Heart left ventricle (tissue), 16 donors: Measurements from ENCODE around the gene STK11IP. TPM values are rescaled to one million over a fixed set of nuclear protein-coding genes. Genes with fewer than 3 reads are reported as not detected.

ENCODE experiments used
- ATAC-seq, 4 donors: fragments of 200-7000 bp; cut with Tn5 transposase; one replicate each; pipeline ENCODE4 v1.9.1; 2020 to 2022; ENCODE audit warnings: moderate library complexity in 4 of 4, mild to moderate bottlenecking in 3 of 4, moderate number of reproducible peaks in 1 of 4
- DNase-seq, 5 donors: peaks; one replicate each; pipeline ENCODE4 v3.0.0-alpha.2; 2020
- H3K27ac ChIP-seq, 12 donors: fragments of 200-600 bp; sonication (generic) in 4 of 12; one replicate each; pipeline versions ENCODE4 v1.5.0 to v1.8.0; 2016 to 2022; ENCODE audit warnings: mild to moderate bottlenecking in 2 of 12
- H3K27me3 ChIP-seq, 9 donors: fragments of 200-600 bp; sonication (generic) in 2 of 9; one replicate each; pipeline versions ENCODE4 v1.5.1 to v1.8.0; 2016 to 2022; ENCODE audit warnings: mild to moderate bottlenecking in 3 of 9
- H3K36me3 ChIP-seq, 9 donors: fragments of 200-600 bp; sonication (generic) in 2 of 9; one replicate each; pipeline versions ENCODE4 v1.5.0 to v1.8.0; 2018 to 2022; ENCODE audit warnings: mild to moderate bottlenecking in 2 of 9
- H3K4me1 ChIP-seq, 12 donors: fragments of 200-600 bp; sonication (generic) in 4 of 12; one replicate each; pipeline versions ENCODE4 v1.5.0 to v1.8.0; 2016 to 2022; ENCODE audit warnings: mild to moderate bottlenecking in 3 of 12
- H3K4me3 ChIP-seq, 12 donors: fragments of 200-600 bp; sonication (generic) in 4 of 12; one replicate each; pipeline versions ENCODE4 v1.5.0 to v1.8.0; 2017 to 2022; ENCODE audit warnings: mild to moderate bottlenecking in 9 of 12, moderate library complexity in 4 of 12
- H3K9me3 ChIP-seq, 12 donors: fragments of 200-600 bp; sonication (generic) in 4 of 12; one replicate each; pipeline versions ENCODE4 v1.5.0 to v1.8.0; 2016 to 2022; ENCODE audit warnings: mild to moderate bottlenecking in 1 of 12
- POLR2A ChIP-seq, 2 donors: fragments of 450-650 bp; IDR thresholded peaks; one replicate each; pipeline ENCODE4 v1.6.1; 2017; ENCODE audit warnings: antibody characterized with exemption in 2 of 2, mild to moderate bottlenecking in 2 of 2, moderate library complexity in 2 of 2
- WGBS, 4 donors: extraction: QIAGEN DNeasy Blood & Tissue Kit in 2 of 4; methylation state at CpG; one replicate each; pipeline versions ENCODE4 v1.1.5 to v1.1.7; 2013 to 2018; 5-methylcytosine and 5-hydroxymethylcytosine counted together
- intact Hi-C, 10 donors: fragments of 100-400 bp; cut with DNase I; formaldehyde crosslinking; loops; one replicate each; pipeline versions ENCODE4 v1.11.1 to v1.14.2; 2022
- polyA plus RNA-seq, 2 donors: library from polyadenylated mRNA; stranded (reverse); fragments of 200-250 nt; gene quantifications; one replicate each; pipeline ENCODE4 v1.2.3, GENCODE V29; 2013
- total RNA-seq, 9 donors: library from RNA; depleted of rRNA in 2 of 9; stranded (reverse); fragments of >200 nt in 2 of 9; fragmentation: NEBNext Ultra II Directional in 3 of 9; extraction: Animal tissue kit (Norgen Biotek cat#: 25700) in 3 of 9; gene quantifications; one replicate each; pipeline versions ENCODE4 v1.1.0 to v1.2.4, GENCODE V29; 2016 to 2023
- TF ChIP-seq, protein P1 (sequence below), 12 donors: fragments of 200-600 bp; sonication (generic) in 4 of 12; IDR thresholded peaks; one replicate each; pipeline versions ENCODE4 v1.5.0 to v1.8.0; 2018 to 2022; ENCODE audit warnings: antibody characterized with exemption in 12 of 12, mild to moderate bottlenecking in 5 of 12
- donor health status: ischemic (EF 13 %, LVEDD 7.1; RV severe dilation, severe dysfunction).
- donor health status: healthy with polysubstance abuse.
- donor health status: DM: no; HTN: yes; CAD: no.
- donor health status: DM: no; HTN: no; CAD: no.
- donor health status: ischemic (EF 25% LVEDD 6.9; RV normal size, moderate dysfunction).
- donor health status: ischemic (EF 25% LVEDD 5.7; RV mildly dilated, moderate dysfunction).
- donor health status: healthy.
- donor health status: DM: yes; HTN: yes; CAD: no.
- donor health status: ischemic (EF 35%, LVEDD 5.7; RV mildly dilated, moderate dysfunction).
- donor health status: nonischemic (EF 11% LVEDD 7.7; RV severe dilation, severe dysfunction).
- donor health status: DM: yes; HTN: yes; CAD: no.
- donor health status: PGD.
- donor health status: ischemic (EF 29% LVEDD 5.4; RV normal size, mild dysfunction).
- donor health status: nonischemic (EF 23%, LVEDD 6.1; RV moderate dilation, normal function).

Gene STK11IP
- total and polyA plus RNA-seq, 11 donors = 7.3 to 24.1 (median 14.9) TPM

DNA sequence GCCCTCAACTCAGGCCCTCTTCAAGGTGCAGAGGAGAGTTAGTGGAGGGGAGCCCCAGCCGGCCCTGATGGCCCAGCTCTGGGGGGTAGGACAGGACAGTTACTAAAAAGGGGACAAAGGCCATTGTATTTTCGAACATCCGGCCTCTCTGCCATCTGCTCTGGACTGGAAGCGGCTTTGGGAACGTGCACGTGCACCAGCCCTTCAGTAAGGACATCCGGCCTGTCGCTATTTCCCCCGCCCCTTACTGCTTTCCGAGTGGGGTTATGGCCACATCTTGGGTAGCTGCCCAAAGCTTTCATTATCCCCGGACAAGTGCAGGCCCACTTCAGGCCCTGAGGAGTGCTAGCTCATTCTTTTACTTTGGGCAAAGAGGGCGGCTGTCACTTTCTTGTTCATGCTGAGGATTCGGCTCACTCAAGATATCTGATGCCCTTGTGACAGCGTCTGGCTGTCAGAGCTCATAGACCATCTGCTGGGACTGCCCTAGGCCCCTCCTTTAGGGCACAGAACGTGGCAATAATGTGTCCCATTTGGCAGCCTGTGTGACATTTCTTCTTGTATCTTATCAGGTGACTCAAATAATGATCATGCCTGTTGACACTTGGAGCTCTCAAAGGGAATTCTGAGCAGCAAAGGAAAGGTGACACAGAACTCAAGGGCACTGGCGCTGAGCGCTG is 47.3 kb downstream of the STK11IP start:
- Histone ChIP-seq H3K4me3 (peak overlapping the region in 1 of 12 donors; percentile 0), H3K4me1 (peaks cover 0 to 53% (median 37%) of the 10 kb centered on the region in 12 donors), H3K27me3 (peaks cover 0 to 2% (median 0%) of the 10 kb centered on the region in 9 donors), H3K36me3 (peaks cover 0 to 15% (median 0%) of the 10 kb centered on the region in 9 donors), H3K27ac (peak overlapping the region; percentile 74 to 99 (median 88)), H3K9me3 (no peaks in the 10 kb centered on the region)
- ATAC-seq = peak; percentile 64 to 77 (median 73)
- 28 to 45% (median 32%) methylated on average over 11 to 17 of the region's 17 CpGs for WGBS, 4 donors
- intact Hi-C loops = loop anchor here in 9 of 10 donors (1.0 to 10.0 kb wide), 8 partner anchors 15 to 103 kb away; partner anchors contain the start of genes CHPF (in 4 of the 9), TMEM198 (in 4 of the 9) and STK11IP (in 1 of the 9)
- TF ChIP-seq POLR2A (IDR thresholded peaks at IDR 0.05) = peak in 1 of 2 donors; percentile 43
- TF ChIP-seq, protein P1, sequence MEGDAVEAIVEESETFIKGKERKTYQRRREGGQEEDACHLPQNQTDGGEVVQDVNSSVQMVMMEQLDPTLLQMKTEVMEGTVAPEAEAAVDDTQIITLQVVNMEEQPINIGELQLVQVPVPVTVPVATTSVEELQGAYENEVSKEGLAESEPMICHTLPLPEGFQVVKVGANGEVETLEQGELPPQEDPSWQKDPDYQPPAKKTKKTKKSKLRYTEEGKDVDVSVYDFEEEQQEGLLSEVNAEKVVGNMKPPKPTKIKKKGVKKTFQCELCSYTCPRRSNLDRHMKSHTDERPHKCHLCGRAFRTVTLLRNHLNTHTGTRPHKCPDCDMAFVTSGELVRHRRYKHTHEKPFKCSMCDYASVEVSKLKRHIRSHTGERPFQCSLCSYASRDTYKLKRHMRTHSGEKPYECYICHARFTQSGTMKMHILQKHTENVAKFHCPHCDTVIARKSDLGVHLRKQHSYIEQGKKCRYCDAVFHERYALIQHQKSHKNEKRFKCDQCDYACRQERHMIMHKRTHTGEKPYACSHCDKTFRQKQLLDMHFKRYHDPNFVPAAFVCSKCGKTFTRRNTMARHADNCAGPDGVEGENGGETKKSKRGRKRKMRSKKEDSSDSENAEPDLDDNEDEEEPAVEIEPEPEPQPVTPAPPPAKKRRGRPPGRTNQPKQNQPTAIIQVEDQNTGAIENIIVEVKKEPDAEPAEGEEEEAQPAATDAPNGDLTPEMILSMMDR (IDR thresholded peaks at IDR 0.05) = no peak
- peak in 4 of 5 donors; percentile 74 to 88 (median 82) for DNase-seq

DNA sequence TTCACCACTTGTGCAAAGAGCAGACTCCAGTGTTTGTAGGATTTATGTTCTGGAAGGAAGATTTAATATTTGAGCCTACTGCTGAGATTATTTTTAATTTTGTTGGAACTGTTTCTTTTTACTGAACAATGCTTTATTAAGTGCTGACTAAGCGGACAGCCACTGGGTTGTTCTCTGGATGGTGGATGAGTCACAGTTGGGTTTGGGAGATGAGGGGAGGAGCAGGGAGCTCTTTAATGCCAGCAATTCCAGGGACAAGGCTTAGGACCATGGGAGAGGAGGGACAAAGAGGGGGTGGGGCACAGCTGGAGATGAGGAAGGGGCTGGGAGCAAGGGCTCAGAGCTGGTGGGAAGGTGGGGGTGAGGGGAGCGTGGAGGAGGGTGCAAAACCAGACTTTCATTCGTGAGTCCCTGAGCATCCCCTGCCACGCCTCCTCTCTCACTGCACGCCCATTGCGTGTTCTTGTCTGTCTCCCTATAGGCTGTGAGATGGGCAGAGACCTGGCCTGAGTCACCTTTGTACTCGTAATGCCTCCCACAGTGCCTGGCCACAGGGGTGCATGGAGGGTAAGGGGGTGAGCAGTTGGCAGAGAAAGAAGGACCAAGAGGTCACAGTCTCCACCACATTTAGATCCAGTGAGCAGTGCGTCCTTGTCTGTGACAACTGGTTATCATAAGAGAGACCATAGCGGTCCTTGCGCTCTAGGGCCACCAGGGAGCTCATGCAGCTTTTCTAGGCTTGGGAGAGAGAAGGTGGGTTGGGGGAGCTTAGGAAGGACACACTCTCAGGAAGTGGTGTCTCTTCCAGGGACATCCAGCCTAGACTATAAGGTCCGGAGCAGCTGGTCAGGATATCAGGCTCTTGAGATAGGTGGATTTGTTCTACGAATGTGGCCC is 48.2 kb downstream of the STK11IP start:
- Histone ChIP-seq H3K4me1 (peaks cover 0 to 52% (median 37%) of the 10 kb centered on the region in 12 donors), H3K9me3 (no peaks in the 10 kb centered on the region), H3K27me3 (peaks cover 0 to 4% (median 0%) of the 10 kb centered on the region in 9 donors), H3K36me3 (peaks cover 0 to 11% (median 0%) of the 10 kb centered on the region in 9 donors), H3K4me3 (peak overlapping the region in 1 of 12 donors; percentile 0), H3K27ac (peak overlapping the region; percentile 46 to 99 (median 84))
- ATAC-seq (peak; percentile 8 to 25 (median 16)), DNase-seq (peak in 3 of 5 donors; percentile 23 to 52 (median 31))
- WGBS, 4 donors = 67 to 74% (median 70%) methylated on average over 12 of the region's 12 CpGs
- intact Hi-C loops = loop anchor here in 7 of 10 donors (1.0 to 10.0 kb wide), 7 partner anchors 16 to 101 kb away; partner anchors contain the start of genes CHPF (in 1 of the 7), STK11IP (in 1 of the 7) and TMEM198 (in 1 of the 7)
- TF ChIP-seq POLR2A (IDR thresholded peaks at IDR 0.05) = no peak
- TF ChIP-seq, protein P1 (IDR thresholded peaks at IDR 0.05) = no peak

DNA sequence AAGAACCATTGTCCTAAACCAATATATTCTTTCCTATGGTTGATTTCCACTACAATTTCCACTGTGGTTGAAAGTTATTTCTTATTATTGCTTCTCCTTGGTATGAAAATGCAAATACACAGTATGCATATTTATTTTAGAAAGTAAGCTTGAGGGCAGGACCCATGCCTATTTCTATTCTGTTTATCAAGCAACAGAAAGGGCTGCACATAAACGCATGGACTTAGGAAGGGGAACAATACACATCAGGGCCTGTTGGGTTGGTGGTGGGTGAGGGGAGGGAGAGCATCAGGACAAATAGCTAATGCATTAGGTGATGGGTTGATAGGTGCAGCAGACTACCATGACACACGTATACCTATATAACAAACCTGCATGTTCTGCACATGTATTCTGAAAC is 50.5 kb downstream of the STK11IP start:
- Histone ChIP-seq H3K4me1 (peaks cover 0 to 34% (median 24%) of the 10 kb centered on the region in 12 donors), H3K36me3 (no peaks in the 10 kb centered on the region), H3K9me3 (peaks cover 0 to 8% (median 0%) of the 10 kb centered on the region in 12 donors), H3K4me3 (no peak overlapping the region), H3K27ac (no peak overlapping the region), H3K27me3 (peaks cover 0 to 6% (median 0%) of the 10 kb centered on the region in 9 donors)
- no peak for TF ChIP-seq POLR2A (IDR thresholded peaks at IDR 0.05)
- TF ChIP-seq, protein P1 (IDR thresholded peaks at IDR 0.05) = no peak
- DNase-seq (no peak), ATAC-seq (no peak)
- WGBS, 4 donors = 79 to 90% (median 81%) methylated on average over 2 of the region's 2 CpGs
- intact Hi-C loops = loop anchor here in 4 of 10 donors (5.0 to 10.0 kb wide), 2 partner anchors 39 to 103 kb away; partner anchors contain the start of genes CHPF (in 1 of the 4) and TMEM198 (in 1 of the 4)
